RKO (cell line): ENCODE measurements around the gene GFPT2.

Experiments used
- DNase-seq: peaks from one replicate; pipeline ENCODE4 v3.0.0-alpha.2; 2016; ENCODE audit warnings: low spot score

The GFPT2 gene

GRCh38 chr5:180283026-180283615 lies 70.0 kb downstream of the GFPT2 start:
- no peak for DNase-seq

GRCh38 chr5:180282281-180282680 lies 70.9 kb downstream of the GFPT2 start:
- DNase-seq: no peak

- no peak for DNase-seq
Observed at GRCh38 chr5:180281706-180282105, 71.4 kb downstream of the GFPT2 start.

GRCh38 chr5:180274695-180275094 lies 78.4 kb downstream of the GFPT2 start:
- DNase-seq: no peak

GRCh38 chr5:180271221-180271620 lies 81.9 kb downstream of the GFPT2 start:
- no peak for DNase-seq

- no peak for DNase-seq
Observed at GRCh38 chr5:180259260-180259611, 93.9 kb downstream of the GFPT2 start.

GRCh38 chr5:180253036-180253824 lies 99.9 kb downstream of the GFPT2 start:
- DNase-seq: no peak

- DNase-seq: no peak
Observed at GRCh38 chr5:180251887-180252286, 101.2 kb downstream of the GFPT2 start.

GRCh38 chr5:180251141-180251540 lies 102.0 kb downstream of the GFPT2 start:
- no peak for DNase-seq
